ENCODE data around the gene DENND4C. TPM values are rescaled to one million over a fixed set of nuclear protein-coding genes. Genes with fewer than 3 reads are reported as not detected.
"Not testable (repeated sequence)": the region's sequence is repeated elsewhere in the genome, so short reads cannot be mapped to it uniquely, and the experiment has no call there.

The DENND4C gene
- total RNA-seq, 1 donor from 2014 or later, result 41.5 TPM

GRCh38 chr9:19410594-19410993, 180.1 kb downstream of the DENND4C start:
- no peak overlapping the region for H3K27ac ChIP-seq
- H3K27me3 ChIP-seq, result no peaks in the 10 kb centered on the region
- intact Hi-C loops (cut with DNase I), result no loop called here
- no peak for TF ChIP-seq CTCF (IDR thresholded peaks at IDR 0.05)
- H3K4me3 ChIP-seq, result peak overlapping the region in 1 of 2 donors; percentile 92
- DNase-seq (ENCODE audit: low spot score in 2 of 2), result no peak
- no peaks in the 10 kb centered on the region for H3K36me3 ChIP-seq
- H3K9me3 ChIP-seq, result no peaks in the 10 kb centered on the region
- peaks cover 0 to 12% of the 10 kb centered on the region in 2 donors for H3K4me1 ChIP-seq

- no peak overlapping the region for H3K27ac ChIP-seq
- TF ChIP-seq CTCF (IDR thresholded peaks at IDR 0.05), result no peak
Measured at GRCh38 chr9:19411316-19411715, 180.8 kb downstream of the DENND4C start.

GRCh38 chr9:19413456-19413855, 183.0 kb downstream of the DENND4C start:
- DNase-seq (ENCODE audit: low spot score in 2 of 2); H3K4me3 ChIP-seq; H3K27me3 ChIP-seq; H3K27ac ChIP-seq; intact Hi-C loops (cut with DNase I); H3K9me3 ChIP-seq; H3K36me3 ChIP-seq: not testable (repeated sequence)
- H3K4me1 ChIP-seq, result peaks cover 0 to 12% of the 10 kb centered on the region in 2 donors

More at GRCh38 chr9:19411316-19411715, 180.8 kb downstream of the DENND4C start:
- intact Hi-C loops (cut with DNase I), result no loop called here
- no peak for DNase-seq (ENCODE audit: low spot score in 2 of 2)
- H3K36me3 ChIP-seq, result no peaks in the 10 kb centered on the region
- H3K27me3 ChIP-seq, result no peaks in the 10 kb centered on the region
- H3K9me3 ChIP-seq, result no peaks in the 10 kb centered on the region
- peaks cover 0 to 12% of the 10 kb centered on the region in 2 donors for H3K4me1 ChIP-seq
- no peak overlapping the region for H3K4me3 ChIP-seq

GRCh38 chr9:19416143-19416542, 185.7 kb downstream of the DENND4C start:
- no peaks in the 10 kb centered on the region for H3K36me3 ChIP-seq
- H3K27me3 ChIP-seq, result no peaks in the 10 kb centered on the region
- H3K9me3 ChIP-seq, result no peaks in the 10 kb centered on the region
- no peak for TF ChIP-seq CTCF (IDR thresholded peaks at IDR 0.05)
- intact Hi-C loops (cut with DNase I), result no loop called here
- no peak overlapping the region for H3K27ac ChIP-seq
- no peak for DNase-seq (ENCODE audit: low spot score in 2 of 2)
- no peak overlapping the region for H3K4me3 ChIP-seq
- H3K4me1 ChIP-seq, result no peaks in the 10 kb centered on the region

GRCh38 chr9:19420877-19421276, 190.4 kb downstream of the DENND4C start:
- Histone ChIP-seq H3K27ac (no peak overlapping the region), H3K27me3 (no peaks in the 10 kb centered on the region), H3K4me1 (no peaks in the 10 kb centered on the region), H3K9me3 (no peaks in the 10 kb centered on the region), H3K36me3 (peaks cover 0 to 5% of the 10 kb centered on the region in 2 donors), H3K4me3 (no peak overlapping the region)
- no peak for TF ChIP-seq CTCF (IDR thresholded peaks at IDR 0.05)
- intact Hi-C loops (cut with DNase I), result no loop called here
- DNase-seq (ENCODE audit: low spot score in 2 of 2), result no peak

Other genes with a start within 250 kb of the DENND4C start
- gene SAXO1, start 197.5 kb upstream of the DENND4C start, total RNA-seq, result 0.11 TPM
- 57.3 TPM for gene RRAGA, start 181.3 kb upstream of the DENND4C start, total RNA-seq
- gene HAUS6, start 127.8 kb upstream of the DENND4C start, total RNA-seq, result 3.4 TPM
- gene PLIN2, start 103.2 kb upstream of the DENND4C start, total RNA-seq, result 132 TPM
- gene RPS6, start 149.5 kb downstream of the DENND4C start, total RNA-seq, result 754 TPM
- 1.4 TPM for gene ACER2, start 178.3 kb downstream of the DENND4C start, total RNA-seq

Measured in ascending aorta (tissue), 2 donors.